ENCODE data around the gene NECTIN4.
"Not testable (repeated sequence)": the region's sequence is repeated elsewhere in the genome, so short reads cannot be mapped to it uniquely, and the experiment has no call there.

Gene NECTIN4

DNA sequence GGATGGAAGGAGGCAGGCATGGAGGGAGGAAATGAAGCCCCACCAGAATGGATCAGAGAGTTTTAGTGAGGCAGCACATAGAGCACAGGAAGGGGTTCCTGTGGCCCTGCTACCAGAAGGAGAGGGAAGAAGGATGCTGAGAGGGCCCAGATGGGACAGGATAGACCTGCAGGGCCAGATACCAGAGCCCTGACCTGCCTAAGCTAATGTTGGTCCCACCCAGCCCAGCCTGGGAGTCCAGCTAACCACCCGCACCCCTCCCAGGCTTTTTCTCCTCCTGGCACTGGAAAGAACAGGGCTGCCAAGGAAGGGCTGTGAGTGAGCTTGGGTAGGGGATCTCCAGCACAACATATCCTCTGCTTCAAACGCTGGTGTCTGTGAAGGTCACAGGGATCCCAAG lies 6.9 kb downstream of the NECTIN4 start:
- DNase-seq (ENCODE audit: low spot score): no peak

- DNase-seq (ENCODE audit: low spot score): no peak
Measured at GRCh38 chr1:161081519-161081918, 7.8 kb downstream of the NECTIN4 start.

- no peak for DNase-seq (ENCODE audit: low spot score)
Measured at GRCh38 chr1:161080441-161081405, 8.6 kb downstream of the NECTIN4 start.

DNA sequence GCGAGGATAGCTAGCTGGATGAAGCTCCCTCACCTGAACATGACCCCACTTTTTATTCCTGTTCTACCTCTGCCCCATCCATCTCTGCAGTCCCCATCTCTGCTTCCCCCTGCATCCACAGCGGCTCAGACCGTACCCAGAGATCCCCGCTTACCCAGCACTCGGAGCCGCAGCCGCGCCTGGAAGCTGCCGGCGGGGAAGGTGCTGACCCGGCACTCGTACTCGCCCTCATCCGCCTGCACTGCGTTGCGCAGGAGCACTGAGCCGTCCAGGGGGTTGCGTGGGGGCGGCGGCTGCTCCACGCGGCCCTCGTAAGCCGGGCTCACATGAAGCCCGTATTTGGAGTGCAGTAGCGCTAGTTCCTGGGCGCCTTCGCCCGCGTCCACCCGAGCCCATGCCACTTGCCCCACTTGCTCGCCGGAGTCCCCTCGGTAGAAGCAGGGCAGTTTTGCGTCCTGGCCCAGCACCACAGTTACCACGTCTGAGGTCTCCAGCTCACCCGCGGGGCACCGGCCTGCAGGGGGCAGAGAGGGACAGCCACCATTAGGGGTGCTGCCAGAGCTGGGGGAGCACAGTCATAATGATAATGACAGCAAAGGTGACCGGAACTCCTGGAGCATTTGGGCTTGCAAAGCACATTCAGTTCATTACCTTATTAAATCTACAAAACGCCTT lies 9.8 kb downstream of the NECTIN4 start:
- no peak for DNase-seq (ENCODE audit: low spot score)

DNA sequence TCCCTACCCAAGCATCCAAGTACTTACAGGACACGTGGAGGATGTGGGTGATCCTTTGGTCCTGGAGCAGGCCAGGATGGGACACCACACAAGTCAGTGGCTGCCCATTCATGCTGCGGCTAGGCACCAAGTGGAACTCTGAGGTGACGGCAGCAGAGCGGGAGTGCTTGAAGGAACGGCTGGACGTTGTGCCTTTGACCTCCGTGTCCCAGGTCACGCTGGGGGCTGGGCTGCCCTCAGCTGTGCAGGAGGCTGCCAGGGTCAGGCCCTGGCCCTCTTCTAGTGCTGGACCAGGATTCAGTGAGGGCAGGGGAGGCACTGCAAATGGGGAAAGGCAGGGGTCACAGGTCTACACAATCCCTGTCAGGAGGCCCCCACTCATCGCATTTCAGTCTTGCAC lies 11.9 kb downstream of the NECTIN4 start:
- DNase-seq (ENCODE audit: low spot score): no peak

DNA sequence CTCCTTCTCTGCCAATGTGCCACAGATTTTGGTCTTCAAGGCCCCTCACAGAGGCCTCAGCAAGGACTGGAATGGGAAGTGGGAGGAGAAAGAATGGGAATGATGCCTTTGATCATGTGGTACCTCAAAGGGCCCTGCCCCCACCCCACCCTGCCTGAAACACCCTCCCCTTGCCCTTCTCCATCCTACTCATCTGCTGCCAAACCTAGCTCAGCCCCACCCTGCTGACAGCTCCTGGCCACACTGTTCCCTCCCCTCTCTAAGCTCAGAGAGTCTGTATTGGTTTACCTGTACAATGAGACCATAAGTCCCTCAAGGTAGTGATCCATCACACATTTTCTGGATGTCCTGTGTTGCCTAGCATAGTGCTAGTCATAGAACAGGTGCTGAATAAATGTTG lies 12.9 kb downstream of the NECTIN4 start:
- DNase-seq (ENCODE audit: low spot score): no peak

DNA sequence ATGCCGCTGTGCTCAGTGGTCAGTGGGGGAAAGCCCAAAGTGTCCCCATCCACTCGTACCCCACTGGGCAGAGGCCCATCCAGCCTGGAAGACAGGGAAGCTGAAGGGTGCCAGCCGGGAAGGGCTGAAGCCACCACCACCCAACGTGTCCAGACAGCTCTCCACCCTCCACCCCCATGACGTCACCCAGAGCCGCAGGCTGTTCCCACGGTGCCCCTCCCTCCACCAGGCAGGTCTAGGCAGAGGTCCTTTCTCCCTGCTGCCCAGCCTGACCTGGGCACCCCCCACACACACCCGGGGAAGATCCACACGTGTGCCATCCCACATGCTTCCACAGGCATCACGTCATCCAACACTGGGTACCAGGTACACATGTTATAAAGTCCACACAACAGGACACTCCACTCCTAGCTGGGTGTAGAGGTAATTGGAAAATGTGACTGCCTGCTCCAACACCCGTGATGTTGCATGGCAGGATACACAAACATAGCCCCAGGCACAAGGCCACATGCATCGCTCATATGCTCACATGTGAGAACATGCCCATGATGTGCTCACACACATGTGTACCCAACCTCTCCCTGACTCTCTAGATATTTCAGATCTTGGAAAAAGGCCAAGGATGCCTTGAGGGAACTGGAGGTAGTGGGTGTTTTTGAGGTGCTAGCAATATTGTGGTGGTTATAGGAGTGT lies 14.5 kb downstream of the NECTIN4 start:
- no peak for DNase-seq (ENCODE audit: low spot score)

DNA sequence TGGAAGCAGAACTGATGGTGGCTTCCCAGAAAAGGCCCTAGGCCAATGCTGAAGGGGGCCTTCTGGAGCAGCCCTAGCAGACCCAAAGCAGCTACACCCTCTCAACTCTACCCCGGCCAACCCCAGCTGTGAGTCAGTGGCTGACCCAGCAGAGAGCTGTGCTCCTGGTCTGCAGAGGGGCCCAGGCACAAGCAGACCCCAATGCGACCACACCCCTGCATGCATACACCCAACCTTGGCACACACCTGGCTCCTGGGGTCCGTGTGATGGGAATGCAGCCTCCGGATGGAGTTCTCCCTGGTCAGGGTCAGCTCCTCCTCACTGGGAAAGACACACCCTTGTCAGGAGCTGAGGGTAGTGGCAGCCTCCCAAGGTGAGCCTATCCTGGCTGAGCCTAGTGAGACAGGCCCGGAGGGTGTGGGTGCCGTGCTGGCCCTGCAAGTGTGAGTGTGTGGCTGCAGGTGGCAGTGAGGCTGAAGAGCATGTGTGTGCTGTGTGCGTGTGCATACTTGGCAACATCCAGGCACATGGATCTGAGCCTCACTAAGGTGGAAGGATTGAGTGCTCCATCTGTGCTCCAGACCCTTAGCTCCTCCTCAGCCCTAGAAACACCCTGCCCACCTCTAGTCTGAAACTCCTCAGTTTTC lies 15.8 kb downstream of the NECTIN4 start:
- DNase-seq (ENCODE audit: low spot score): no peak

GRCh38 chr1:161072751-161073449 lies 16.5 kb downstream of the NECTIN4 start:
- no peak for DNase-seq (ENCODE audit: low spot score)

GRCh38 chr1:161071886-161072371 lies 17.4 kb downstream of the NECTIN4 start:
- peak; percentile 74 for DNase-seq (ENCODE audit: low spot score)

DNA sequence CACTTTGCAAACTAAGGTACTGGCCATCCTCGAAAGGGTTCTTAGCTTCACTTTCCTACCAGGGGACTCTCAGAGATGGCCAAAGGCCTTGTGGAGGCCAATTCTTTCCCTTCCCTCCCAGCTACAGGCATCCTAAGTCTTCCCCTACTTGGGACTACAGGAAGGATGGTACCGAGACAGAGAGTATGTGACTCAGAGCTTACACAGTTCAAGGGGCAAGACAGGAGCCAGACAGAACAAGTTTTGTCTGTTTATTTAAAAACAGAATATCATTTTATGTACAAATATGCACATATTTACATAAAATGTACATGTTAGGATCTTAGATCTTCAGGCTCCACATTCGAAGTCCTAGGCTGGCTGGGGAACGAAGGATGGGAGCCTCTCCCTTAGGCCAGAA lies 18.6 kb downstream of the NECTIN4 start:
- DNase-seq (ENCODE audit: low spot score): no peak

DNA sequence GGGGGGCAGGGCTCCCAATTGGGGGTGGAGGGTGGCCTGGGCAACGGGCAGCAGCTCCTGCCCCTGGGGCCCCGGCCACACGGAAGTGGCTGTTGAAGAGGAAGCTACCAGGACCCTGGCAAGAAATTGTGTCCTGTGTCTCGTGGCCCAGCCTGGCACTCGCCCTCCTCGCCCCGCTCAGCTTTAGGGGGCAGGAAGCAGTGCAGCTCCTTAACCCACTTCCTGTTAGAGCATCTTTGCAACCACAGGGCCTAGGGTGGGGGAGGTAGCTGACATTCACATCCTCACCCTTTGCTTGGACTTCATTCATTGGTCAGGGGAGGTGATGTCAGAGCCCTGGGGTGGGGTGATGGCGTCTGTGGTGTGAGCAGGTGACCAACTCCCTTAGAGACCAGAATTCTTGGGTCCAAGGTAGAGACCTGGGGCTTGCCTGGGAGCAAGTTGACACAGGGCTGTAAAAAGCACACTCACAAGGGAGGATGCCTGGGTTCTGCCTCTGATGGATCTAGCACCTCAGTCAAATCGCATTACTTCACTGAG lies 19.6 kb downstream of the NECTIN4 start, which contains the start of gene ARHGAP30:
Gene ARHGAP30, minus strand, starts transcription at position 161 of the 540 bp plus-strand sequence. CDS start 267 bp downstream, outside the sequence.
- no peak for DNase-seq (ENCODE audit: low spot score)

DNA sequence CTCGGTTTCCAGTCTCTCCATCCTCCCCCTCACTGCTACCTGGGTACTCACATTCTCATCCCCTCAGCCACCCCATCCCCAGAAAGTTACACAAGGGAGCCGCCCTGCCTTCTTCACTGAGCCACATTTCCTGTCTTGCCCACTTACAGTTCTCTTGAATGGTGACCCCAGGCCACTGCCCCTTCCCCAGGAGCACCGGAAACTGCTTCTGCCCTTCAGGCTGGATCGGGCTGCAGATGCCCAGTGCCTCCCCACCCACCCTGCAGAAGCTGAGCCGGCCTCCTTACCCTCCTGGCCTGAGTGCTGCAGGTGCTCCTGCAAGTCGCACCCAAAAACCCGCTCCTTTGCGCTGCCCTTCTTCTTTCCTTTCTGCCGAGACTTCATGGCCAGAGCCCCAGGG lies 20.1 kb downstream of the NECTIN4 start:
- DNase-seq (ENCODE audit: low spot score): no peak

- DNase-seq (ENCODE audit: low spot score): no peak
Measured at GRCh38 chr1:161068306-161069234, 20.8 kb downstream of the NECTIN4 start.

DNA sequence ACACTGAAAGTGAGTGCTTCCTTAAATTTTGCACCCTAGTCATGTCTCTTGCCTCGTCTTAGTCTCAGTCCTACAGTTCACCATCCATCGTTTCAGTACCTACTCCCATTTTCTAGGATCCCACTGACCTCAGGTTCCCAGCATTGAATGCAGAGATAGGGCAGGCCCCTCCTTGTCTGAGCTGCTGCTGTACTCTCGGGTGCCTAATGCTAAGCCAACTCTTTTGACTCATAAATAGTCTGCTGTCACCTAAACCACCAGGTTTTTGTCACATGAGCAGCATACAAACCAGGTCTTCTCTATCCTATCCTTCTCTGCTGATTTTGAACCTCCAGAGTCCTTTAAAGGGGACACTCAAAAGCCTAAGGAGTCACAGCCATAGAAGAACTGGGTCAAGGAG lies 22.7 kb downstream of the NECTIN4 start:
- DNase-seq (ENCODE audit: low spot score): no peak

DNA sequence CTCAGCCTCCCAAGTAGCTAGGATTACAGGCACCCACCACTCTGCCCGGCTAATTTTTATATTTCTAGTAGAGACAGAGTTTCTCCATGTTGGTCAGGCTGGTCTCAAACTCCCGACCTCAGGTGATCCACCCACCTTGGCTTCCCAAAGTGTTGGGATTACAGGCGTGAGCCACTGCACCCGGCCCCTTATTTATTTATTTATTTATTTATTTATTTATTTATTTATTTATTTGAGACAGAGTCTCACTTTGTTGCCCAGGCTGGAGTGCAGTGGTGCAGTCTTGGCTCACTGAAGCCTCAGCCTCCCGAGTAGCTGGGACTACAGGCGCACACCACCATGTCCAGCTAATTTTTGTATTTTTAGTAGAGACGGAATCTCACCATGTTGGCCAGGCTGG lies 23.7 kb downstream of the NECTIN4 start:
- DNase-seq (ENCODE audit: low spot score): not testable (repeated sequence)

- DNase-seq (ENCODE audit: low spot score): not testable (repeated sequence)
Measured at GRCh38 chr1:161063936-161064335, 25.4 kb downstream of the NECTIN4 start.

GRCh38 chr1:161061419-161061818 lies 27.9 kb downstream of the NECTIN4 start:
- no peak for DNase-seq (ENCODE audit: low spot score)

DNA sequence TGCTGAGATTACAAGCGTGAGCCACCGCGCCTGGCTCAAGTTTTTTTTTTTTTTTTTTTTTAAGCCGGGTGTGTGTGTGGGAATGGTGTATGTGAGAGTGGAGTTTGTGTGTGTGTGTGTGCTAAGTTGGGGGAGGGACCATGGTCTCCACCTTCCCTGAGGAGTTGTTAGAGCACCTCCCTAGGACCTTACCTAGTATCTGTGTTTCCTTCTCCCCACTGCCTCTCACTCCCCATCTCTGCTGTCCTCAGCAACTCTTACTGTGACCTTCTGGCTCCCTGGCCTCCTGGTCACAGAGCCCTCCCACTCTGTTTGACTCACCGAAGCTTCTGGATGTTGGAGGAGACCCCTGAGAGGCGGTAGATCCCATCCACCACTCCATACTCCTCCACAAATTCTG lies 30.1 kb downstream of the NECTIN4 start:
- DNase-seq (ENCODE audit: low spot score): no peak

DNA sequence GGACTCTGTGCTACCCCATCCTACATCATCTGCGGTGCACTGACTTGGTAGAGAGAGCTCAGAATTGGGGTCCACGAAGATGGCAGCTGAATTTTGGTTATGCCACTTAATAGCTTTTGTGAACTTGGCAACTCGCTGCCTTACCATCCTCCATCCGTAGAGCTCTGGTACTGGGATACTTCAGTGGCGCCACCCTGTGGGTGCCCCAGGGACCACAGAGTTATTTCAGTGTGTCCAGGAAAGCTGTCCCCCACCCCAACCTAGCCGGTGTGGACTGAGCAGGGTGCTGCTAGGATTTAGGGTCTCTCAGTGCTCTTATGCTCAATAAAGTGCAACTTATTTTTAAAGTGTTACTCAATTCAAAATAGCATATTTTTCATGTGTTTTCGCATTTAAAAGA lies 34.6 kb downstream of the NECTIN4 start:
- DNase-seq (ENCODE audit: low spot score): no peak
